ENCODE results near the gene MYH14. TPM values are rescaled to one million over a fixed set of nuclear protein-coding genes. Genes with fewer than 3 reads are reported as not detected.

The MYH14 gene
- not detected for total RNA-seq

GRCh38 chr19:50203281-50204080 is at the start of gene MYH14:
MYH14 (plus strand) TSS chr19:50203622; CDS start chr19:50210366, 6,744 bp downstream.
- Mint-ChIP-seq H3K4me3 (no peak within 1 kb of the TSS), H3K27me3 (peaks cover 27 to 44% of the 10 kb centered on the region in 2 donors), H3K27ac (no peak within 1 kb of the TSS), H3K36me3 (no peaks in the 10 kb centered on the region), H3K4me1 (ENCODE audit: low read depth in 2 of 2) (no peaks in the 10 kb centered on the region), H3K9me3 (no peaks in the 10 kb centered on the region)
- no peak for DNase-seq (ENCODE audit: low spot score)
- peak; percentile 48 to 79 for ATAC-seq

- H3K36me3 Mint-ChIP-seq: peaks cover 5% of the 10 kb centered on the region
- peaks cover 20 to 31% of the 10 kb centered on the region in 2 donors for H3K27me3 Mint-ChIP-seq
- no peak overlapping the region for H3K27ac Mint-ChIP-seq
- no peaks in the 10 kb centered on the region for H3K9me3 Mint-ChIP-seq
- no peak overlapping the region for H3K4me3 Mint-ChIP-seq
- no peaks in the 10 kb centered on the region for H3K4me1 Mint-ChIP-seq (ENCODE audit: low read depth in 2 of 2)
- ATAC-seq (no peak), DNase-seq (ENCODE audit: low spot score) (no peak)
These were observed 48.9 kb upstream of the MYH14 start for GRCh38 chr19:50154529-50154928.

DNA sequence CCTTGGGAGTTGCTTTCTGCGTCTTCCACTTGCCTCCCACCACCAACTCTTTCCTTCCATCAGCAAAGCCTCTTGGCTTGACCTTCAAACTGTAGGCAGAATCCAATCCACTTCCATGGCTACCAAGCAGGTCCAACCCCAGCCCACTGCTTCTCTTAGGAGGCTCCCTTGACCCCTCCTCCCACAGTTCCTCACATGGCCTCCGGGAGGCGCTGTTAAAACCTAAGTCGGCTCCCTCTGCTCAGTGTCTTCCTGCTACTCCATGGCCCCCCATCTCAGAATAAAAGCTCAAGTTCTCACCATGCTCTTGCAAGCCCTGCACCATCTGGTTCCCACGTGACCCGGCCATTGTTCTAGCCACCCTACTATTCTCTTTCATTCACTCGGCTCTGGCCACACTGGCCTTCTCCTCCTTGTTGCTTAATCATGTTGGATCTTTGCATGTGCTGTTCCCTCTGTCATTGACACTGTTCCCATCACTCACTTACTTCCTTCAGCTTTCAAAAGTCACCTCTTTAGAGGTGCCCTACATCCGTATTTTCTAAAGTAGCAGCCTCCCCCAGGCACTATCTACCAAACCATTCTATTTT is 47.8 kb upstream of the MYH14 start:
- H3K27me3 Mint-ChIP-seq: peaks cover 13 to 24% of the 10 kb centered on the region in 2 donors
- no peaks in the 10 kb centered on the region for H3K9me3 Mint-ChIP-seq
- peaks cover 5% of the 10 kb centered on the region for H3K36me3 Mint-ChIP-seq
- H3K27ac Mint-ChIP-seq: no peak overlapping the region
- H3K4me3 Mint-ChIP-seq: no peak overlapping the region
- no peak for ATAC-seq
- DNase-seq (ENCODE audit: low spot score): no peak
- no peaks in the 10 kb centered on the region for H3K4me1 Mint-ChIP-seq (ENCODE audit: low read depth in 2 of 2)

GRCh38 chr19:50158577-50158976 is 44.8 kb upstream of the MYH14 start:
- no peak overlapping the region for H3K4me3 Mint-ChIP-seq
- H3K9me3 Mint-ChIP-seq: no peaks in the 10 kb centered on the region
- no peak overlapping the region for H3K27ac Mint-ChIP-seq
- DNase-seq (ENCODE audit: low spot score) (no peak), ATAC-seq (no peak)
- peaks cover 5% of the 10 kb centered on the region for H3K36me3 Mint-ChIP-seq
- peaks cover 10 to 22% of the 10 kb centered on the region in 2 donors for H3K27me3 Mint-ChIP-seq
- H3K4me1 Mint-ChIP-seq (ENCODE audit: low read depth in 2 of 2): no peaks in the 10 kb centered on the region

DNA sequence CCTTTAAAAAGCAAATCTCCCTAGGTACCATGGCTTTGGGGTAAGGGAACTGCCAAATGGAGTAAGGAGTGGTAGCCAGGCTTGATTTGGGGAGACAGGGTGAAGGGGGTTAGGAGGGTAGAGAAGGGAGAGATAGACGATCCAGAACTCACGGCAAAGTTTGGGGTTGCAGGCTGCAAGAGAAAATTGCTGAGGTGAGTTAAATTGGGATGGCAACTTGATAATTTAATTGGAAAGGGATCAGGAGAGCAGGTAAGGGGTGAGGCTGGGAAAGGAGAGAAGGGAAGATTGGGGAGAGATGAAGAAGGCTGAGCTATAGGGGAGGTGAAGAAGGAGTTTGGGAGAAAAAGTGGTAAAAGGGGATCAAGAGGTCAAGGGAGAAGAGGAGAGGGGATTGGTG is 44.3 kb upstream of the MYH14 start:
- no peaks in the 10 kb centered on the region for H3K4me1 Mint-ChIP-seq (ENCODE audit: low read depth in 2 of 2)
- H3K36me3 Mint-ChIP-seq: peaks cover 5% of the 10 kb centered on the region
- peaks cover 10 to 22% of the 10 kb centered on the region in 2 donors for H3K27me3 Mint-ChIP-seq
- DNase-seq (ENCODE audit: low spot score) (no peak), ATAC-seq (no peak)
- H3K9me3 Mint-ChIP-seq: no peaks in the 10 kb centered on the region
- H3K4me3 Mint-ChIP-seq: no peak overlapping the region
- H3K27ac Mint-ChIP-seq: no peak overlapping the region

GRCh38 chr19:50162988-50163387 is 40.4 kb upstream of the MYH14 start, which contains the start of gene IZUMO2:
IZUMO2 (minus strand) TSS chr19:50163281; CDS start chr19:50163194, 87 bp downstream.
- Mint-ChIP-seq H3K4me1 (ENCODE audit: low read depth in 2 of 2) (no peaks in the 10 kb centered on the region), H3K9me3 (no peaks in the 10 kb centered on the region), H3K27ac (no peak within 1 kb of the TSS), H3K27me3 (peaks cover 8% of the 10 kb centered on the region in 2 donors), H3K36me3 (no peaks in the 10 kb centered on the region), H3K4me3 (no peak within 1 kb of the TSS)
- DNase-seq (ENCODE audit: low spot score) (no peak), ATAC-seq (no peak)

GRCh38 chr19:50167314-50167721 is 36.1 kb upstream of the MYH14 start:
- Mint-ChIP-seq H3K36me3 (no peaks in the 10 kb centered on the region), H3K4me3 (no peak overlapping the region), H3K9me3 (no peaks in the 10 kb centered on the region), H3K27ac (no peak overlapping the region), H3K4me1 (ENCODE audit: low read depth in 2 of 2) (no peaks in the 10 kb centered on the region), H3K27me3 (peaks cover 2 to 9% of the 10 kb centered on the region in 2 donors)
- DNase-seq (ENCODE audit: low spot score): no peak
- no peak for ATAC-seq

DNA sequence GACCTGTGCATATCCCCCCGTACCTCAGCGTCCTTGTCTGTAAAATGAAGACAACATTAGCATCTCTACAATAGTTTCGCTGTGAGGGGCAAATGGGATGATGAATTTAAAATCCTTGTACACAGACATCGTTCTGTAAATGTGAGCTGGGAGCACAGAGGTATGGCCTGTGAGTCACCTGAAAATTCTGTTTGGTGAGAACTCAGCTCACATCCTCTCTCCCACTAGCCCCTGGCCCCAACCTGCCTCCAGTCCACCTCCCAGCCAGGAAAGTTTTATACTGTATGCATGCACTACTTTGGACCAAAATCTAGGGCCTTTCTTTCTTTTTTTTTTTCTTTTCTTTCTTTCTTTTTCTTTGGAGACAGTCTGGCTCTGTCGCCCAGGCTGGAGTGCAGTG is 31.7 kb upstream of the MYH14 start:
- no peak overlapping the region for H3K27ac Mint-ChIP-seq
- no peaks in the 10 kb centered on the region for H3K36me3 Mint-ChIP-seq
- H3K4me1 Mint-ChIP-seq (ENCODE audit: low read depth in 2 of 2): no peaks in the 10 kb centered on the region
- peaks cover 0 to 9% of the 10 kb centered on the region in 2 donors for H3K27me3 Mint-ChIP-seq
- ATAC-seq: no peak
- H3K4me3 Mint-ChIP-seq: no peak overlapping the region
- DNase-seq (ENCODE audit: low spot score): no peak
- H3K9me3 Mint-ChIP-seq: no peaks in the 10 kb centered on the region

- DNase-seq (ENCODE audit: low spot score): no peak
- H3K27me3 Mint-ChIP-seq: peaks cover 0 to 9% of the 10 kb centered on the region in 2 donors
- H3K36me3 Mint-ChIP-seq: no peaks in the 10 kb centered on the region
- H3K9me3 Mint-ChIP-seq: no peaks in the 10 kb centered on the region
- no peak for ATAC-seq
- H3K4me1 Mint-ChIP-seq (ENCODE audit: low read depth in 2 of 2): no peaks in the 10 kb centered on the region
- no peak overlapping the region for H3K4me3 Mint-ChIP-seq
- no peak overlapping the region for H3K27ac Mint-ChIP-seq
These were observed 30.7 kb upstream of the MYH14 start for GRCh38 chr19:50172726-50173125.

DNA sequence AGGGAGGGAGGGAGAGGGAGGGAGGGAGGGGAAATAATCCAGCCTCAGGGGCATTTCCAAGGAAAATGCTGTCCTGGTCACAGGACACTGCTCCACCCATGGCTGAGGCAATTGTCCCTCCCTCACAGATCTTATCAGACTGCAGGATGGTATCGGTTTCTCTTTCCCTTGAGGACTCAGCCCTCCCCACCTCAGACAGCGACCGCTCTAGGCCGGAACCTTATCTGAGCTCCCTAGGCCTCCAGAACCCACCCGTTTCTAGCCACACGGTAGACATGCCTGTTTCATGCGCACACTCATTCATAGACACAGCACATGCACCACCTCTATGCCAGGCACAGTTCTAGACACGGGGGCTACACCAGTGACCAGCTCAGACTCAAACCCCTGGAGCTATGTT is 30.3 kb upstream of the MYH14 start:
- Mint-ChIP-seq H3K27ac (no peak overlapping the region), H3K4me1 (ENCODE audit: low read depth in 2 of 2) (no peaks in the 10 kb centered on the region), H3K36me3 (no peaks in the 10 kb centered on the region), H3K27me3 (peaks cover 0 to 9% of the 10 kb centered on the region in 2 donors), H3K9me3 (no peaks in the 10 kb centered on the region), H3K4me3 (no peak overlapping the region)
- peak in 1 of 2 donors; percentile 64 for ATAC-seq
- no peak for DNase-seq (ENCODE audit: low spot score)

DNA sequence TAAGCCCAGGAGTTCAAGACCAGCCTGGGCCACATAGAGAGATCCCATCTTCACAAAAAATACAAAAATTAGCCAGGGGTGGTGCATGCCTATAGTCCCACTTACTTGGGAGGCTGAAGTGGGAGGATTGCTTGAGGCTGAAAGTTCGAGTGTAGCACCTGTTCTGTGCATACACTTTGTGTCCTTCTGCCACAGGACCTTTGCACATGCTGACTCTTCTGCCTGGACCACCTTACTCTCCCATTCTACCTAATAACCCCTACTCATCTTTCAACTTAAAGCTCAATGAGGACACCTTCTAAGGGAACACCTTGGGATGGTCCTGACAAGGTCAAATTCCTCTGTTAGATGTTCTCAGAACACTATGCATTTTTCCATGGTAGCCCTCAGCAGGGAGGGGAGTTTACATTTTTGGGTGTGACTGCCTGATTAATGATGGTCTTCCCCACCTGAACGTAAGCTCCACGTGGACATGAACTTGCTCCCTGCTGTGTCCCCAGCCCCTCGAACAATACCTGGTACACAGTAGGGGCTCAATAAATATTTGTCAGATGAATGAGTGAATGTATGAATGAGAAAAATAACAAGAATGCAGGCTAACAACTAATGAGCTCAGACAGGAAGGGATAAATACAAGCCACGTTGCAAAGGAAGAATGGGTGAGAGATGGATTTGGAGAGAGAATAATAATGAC is 29.2 kb upstream of the MYH14 start:
- H3K9me3 Mint-ChIP-seq: no peaks in the 10 kb centered on the region
- H3K4me1 Mint-ChIP-seq (ENCODE audit: low read depth in 2 of 2): no peaks in the 10 kb centered on the region

GRCh38 chr19:50175924-50176323 is 27.5 kb upstream of the MYH14 start:
- Mint-ChIP-seq H3K27ac (no peak overlapping the region), H3K27me3 (no peaks in the 10 kb centered on the region), H3K4me1 (ENCODE audit: low read depth in 2 of 2) (no peaks in the 10 kb centered on the region), H3K4me3 (no peak overlapping the region), H3K9me3 (no peaks in the 10 kb centered on the region), H3K36me3 (no peaks in the 10 kb centered on the region)
- no peak for DNase-seq (ENCODE audit: low spot score)
- no peak for ATAC-seq

More for the DNA sequence above, 29.2 kb upstream of the MYH14 start:
- Mint-ChIP-seq H3K27ac (no peak overlapping the region), H3K4me3 (no peak overlapping the region), H3K27me3 (peaks cover 0 to 6% of the 10 kb centered on the region in 2 donors), H3K36me3 (no peaks in the 10 kb centered on the region)
- DNase-seq (ENCODE audit: low spot score): no peak
- no peak for ATAC-seq

DNA sequence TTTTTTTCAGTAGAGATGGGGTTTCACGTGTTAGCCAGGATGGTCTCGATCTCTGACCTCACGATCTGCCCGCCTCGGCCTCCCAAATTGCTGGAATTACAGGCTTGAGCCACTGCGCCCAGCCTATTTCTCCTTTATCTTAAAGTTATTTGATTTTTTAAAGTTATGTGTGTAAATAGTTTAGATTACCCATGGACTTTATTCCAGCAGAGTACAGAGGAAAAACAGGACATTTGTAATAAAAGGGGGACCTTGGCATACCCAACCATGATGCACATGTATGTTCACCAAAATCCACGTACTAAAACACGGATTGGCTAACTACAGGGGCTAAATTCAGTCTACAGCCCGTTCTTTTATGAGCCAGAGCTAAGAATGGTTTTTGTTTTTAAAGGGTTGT is 26.6 kb upstream of the MYH14 start:
- no peak for DNase-seq (ENCODE audit: low spot score)
- no peaks in the 10 kb centered on the region for H3K36me3 Mint-ChIP-seq
- ATAC-seq: no peak
- no peak overlapping the region for H3K4me3 Mint-ChIP-seq
- H3K27ac Mint-ChIP-seq: no peak overlapping the region
- H3K27me3 Mint-ChIP-seq: no peaks in the 10 kb centered on the region
- no peaks in the 10 kb centered on the region for H3K4me1 Mint-ChIP-seq (ENCODE audit: low read depth in 2 of 2)
- no peaks in the 10 kb centered on the region for H3K9me3 Mint-ChIP-seq

GRCh38 chr19:50178320-50178719 is 25.1 kb upstream of the MYH14 start:
- Mint-ChIP-seq H3K9me3 (no peaks in the 10 kb centered on the region), H3K4me1 (ENCODE audit: low read depth in 2 of 2) (no peaks in the 10 kb centered on the region), H3K27ac (no peak overlapping the region), H3K36me3 (no peaks in the 10 kb centered on the region), H3K27me3 (peaks cover 0 to 2% of the 10 kb centered on the region in 2 donors), H3K4me3 (no peak overlapping the region)
- no peak for DNase-seq (ENCODE audit: low spot score)
- no peak for ATAC-seq
